ENCODE measurements around the gene FLYWCH2.
A peak's percentile ranks its signal among the peaks of the same experiment; 100 is the strongest.

FLYWCH2 gene

DNA sequence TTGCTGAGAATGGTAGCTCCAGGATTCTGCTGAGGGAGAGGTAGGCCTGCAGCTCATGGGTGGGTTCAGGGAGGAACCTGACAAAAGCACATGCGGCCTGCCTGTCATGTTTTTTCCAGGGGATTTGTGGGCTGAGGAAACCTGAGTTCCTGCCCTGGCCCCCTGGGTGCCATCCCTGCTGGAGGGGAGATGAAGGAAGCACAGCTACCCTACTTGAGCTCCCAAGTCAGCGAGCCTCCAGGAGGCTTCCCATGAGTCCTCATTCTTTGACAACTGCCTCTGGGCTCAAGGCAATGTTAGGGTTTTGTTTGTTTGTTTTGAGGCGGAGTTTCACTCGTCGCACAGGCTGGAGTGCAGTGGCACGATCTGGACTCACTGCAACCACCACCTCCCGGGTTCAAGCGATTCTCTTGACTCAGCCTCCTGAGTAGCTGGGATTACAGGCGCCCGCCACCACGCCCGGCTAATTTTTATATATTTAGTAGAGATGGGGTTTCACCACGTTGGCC is 16.6 kb downstream of the FLYWCH2 start:
- no peak overlapping the region for H3K4me3 ChIP-seq (ENCODE audit: low read depth, low read length)
- TF ChIP-seq, protein P1, sequence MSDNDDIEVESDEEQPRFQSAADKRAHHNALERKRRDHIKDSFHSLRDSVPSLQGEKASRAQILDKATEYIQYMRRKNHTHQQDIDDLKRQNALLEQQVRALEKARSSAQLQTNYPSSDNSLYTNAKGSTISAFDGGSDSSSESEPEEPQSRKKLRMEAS (IDR thresholded peaks at IDR 0.05; ENCODE audit: low read depth, low read length) = no peak
- TF ChIP-seq, protein P2, sequence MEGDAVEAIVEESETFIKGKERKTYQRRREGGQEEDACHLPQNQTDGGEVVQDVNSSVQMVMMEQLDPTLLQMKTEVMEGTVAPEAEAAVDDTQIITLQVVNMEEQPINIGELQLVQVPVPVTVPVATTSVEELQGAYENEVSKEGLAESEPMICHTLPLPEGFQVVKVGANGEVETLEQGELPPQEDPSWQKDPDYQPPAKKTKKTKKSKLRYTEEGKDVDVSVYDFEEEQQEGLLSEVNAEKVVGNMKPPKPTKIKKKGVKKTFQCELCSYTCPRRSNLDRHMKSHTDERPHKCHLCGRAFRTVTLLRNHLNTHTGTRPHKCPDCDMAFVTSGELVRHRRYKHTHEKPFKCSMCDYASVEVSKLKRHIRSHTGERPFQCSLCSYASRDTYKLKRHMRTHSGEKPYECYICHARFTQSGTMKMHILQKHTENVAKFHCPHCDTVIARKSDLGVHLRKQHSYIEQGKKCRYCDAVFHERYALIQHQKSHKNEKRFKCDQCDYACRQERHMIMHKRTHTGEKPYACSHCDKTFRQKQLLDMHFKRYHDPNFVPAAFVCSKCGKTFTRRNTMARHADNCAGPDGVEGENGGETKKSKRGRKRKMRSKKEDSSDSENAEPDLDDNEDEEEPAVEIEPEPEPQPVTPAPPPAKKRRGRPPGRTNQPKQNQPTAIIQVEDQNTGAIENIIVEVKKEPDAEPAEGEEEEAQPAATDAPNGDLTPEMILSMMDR (IDR thresholded peaks at IDR 0.05; ENCODE audit: low read depth, low read length) = no peak
- no peak for TF ChIP-seq POLR2A (IDR thresholded peaks at IDR 0.05; ENCODE audit: extremely low read depth, insufficient read length)
- TF ChIP-seq MYC (IDR thresholded peaks at IDR 0.05; ENCODE audit: low read depth, low read length) = no peak
- no peak for DNase-seq (ENCODE audit: low read depth)

DNA sequence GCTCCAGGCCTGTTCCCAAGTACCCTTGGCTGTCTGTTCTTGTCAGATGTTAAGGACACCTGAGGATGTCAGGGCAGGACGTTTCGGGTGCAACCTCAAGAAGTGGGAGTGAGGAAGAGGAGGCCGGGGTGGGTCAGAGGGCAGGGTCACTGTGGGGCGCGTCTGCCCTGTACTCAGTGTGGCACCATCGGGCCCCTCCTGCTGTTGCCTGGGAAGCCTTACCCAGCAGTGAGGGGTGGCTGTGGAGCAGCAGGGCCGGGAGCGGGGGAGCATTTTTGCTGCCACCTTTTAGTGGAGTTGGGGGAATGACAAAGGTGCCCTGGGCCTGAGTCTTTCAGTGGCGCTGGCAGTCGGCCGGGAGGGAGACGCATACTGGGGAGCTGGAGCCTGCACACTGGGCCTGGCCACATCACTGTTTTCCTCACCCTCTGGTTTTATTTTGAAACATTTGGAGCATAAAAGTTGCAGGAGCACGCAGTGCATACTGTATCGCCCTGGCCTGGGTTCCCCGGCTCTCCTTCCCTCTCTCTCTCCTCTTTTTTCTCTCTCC is 17.6 kb downstream of the FLYWCH2 start:
- no peak for DNase-seq (ENCODE audit: low read depth)
- TF ChIP-seq, protein P2 (IDR thresholded peaks at IDR 0.05; ENCODE audit: low read depth, low read length) = no peak
- TF ChIP-seq POLR2A (IDR thresholded peaks at IDR 0.05; ENCODE audit: extremely low read depth, insufficient read length) (no peak), MYC (IDR thresholded peaks at IDR 0.05; ENCODE audit: low read depth, low read length) (no peak)
- TF ChIP-seq, protein P1 (IDR thresholded peaks at IDR 0.05; ENCODE audit: low read depth, low read length) = no peak
- no peak overlapping the region for H3K4me3 ChIP-seq (ENCODE audit: low read depth, low read length)

DNA sequence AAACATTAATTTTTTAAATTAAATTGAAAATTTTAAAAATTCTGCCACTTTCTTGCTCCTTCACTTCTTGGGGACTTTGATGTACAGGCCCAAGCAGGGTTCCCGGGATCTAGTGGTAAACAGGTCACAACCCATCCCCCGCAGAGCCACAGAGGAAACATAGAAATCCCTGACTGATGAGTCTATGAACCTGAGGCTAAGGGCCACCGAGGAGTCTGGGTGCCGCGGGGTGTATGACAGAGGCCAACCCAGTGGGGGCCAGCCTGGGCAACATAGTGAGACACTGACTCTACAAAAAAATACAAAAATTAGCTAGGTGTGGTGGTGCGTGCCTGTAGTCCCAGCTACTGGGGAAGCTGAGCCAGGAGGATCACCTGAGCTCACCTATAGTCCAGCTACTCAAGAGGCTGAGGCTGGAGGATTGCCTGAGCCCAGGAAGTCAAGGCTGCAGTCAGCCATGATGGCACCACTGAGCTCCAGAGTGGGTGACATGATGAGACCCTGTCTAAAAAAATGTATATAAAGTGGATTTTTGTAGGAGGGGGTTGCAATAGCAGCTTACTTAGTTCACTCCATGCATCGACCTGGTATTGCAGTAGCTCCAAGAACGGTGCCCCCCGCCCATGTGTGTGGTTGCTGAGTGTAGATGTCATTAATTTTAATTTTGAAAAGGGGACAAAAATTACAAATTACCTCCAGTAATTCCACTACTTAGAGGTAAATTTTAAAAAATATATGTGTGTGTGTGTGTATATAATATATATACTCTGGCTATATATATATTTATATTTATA is 19.5 kb downstream of the FLYWCH2 start:
- no peak overlapping the region for H3K4me3 ChIP-seq (ENCODE audit: low read depth, low read length)
- no peak for DNase-seq (ENCODE audit: low read depth)
- TF ChIP-seq, protein P1 (IDR thresholded peaks at IDR 0.05; ENCODE audit: low read depth, low read length) = no peak
- TF ChIP-seq, protein P2 (IDR thresholded peaks at IDR 0.05; ENCODE audit: low read depth, low read length) = no peak
- TF ChIP-seq POLR2A (IDR thresholded peaks at IDR 0.05; ENCODE audit: extremely low read depth, insufficient read length) = no peak
- no peak for TF ChIP-seq MYC (IDR thresholded peaks at IDR 0.05; ENCODE audit: low read depth, low read length)

DNA sequence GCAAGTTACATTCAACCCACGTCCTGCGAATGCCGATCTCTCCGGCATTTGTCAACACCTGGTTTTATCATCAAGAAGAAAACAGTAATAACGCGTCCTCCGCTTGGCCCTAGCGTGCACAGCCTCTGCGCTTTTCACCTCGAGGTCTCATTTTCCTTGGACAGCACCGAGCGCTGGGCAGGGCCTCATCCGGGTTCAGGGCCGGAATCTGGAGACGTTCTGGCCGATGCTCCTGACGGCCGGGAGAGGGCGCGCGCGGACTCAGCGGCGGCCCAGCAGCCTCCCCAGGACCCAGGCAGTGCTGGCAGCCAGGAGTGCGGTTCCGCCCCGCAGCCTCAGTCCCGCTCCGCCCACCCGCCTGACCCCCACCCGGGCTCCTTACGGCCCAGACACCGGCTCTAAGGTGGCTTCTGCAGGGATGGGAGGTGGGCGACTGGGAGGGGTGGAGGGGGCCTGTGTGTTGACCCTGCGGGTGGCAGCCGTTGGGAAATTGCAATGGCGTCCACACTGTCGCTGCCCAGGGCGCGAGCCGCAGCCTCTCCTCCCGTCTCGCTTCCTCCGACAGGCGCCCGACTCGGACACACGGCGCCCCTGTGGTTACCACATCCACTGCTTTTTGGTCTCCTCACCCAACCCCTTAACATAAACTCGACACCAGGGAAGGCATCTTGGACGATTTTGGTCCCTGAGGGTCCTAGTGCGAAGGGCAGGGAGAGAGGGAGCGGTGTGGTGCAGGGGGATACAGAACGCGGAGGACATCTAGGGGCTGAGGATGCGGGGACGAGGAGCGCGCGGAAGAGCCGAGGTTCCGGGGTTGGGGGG is 21.3 kb downstream of the FLYWCH2 start:
- H3K4me3 ChIP-seq (ENCODE audit: low read depth, low read length) = peak overlapping the region; percentile 87
- DNase-seq (ENCODE audit: low read depth) = peak; percentile 90
- TF ChIP-seq, protein P2 (IDR thresholded peaks at IDR 0.05; ENCODE audit: low read depth, low read length) = peak; percentile 68
- TF ChIP-seq MYC (IDR thresholded peaks at IDR 0.05; ENCODE audit: low read depth, low read length) (no peak), POLR2A (IDR thresholded peaks at IDR 0.05; ENCODE audit: extremely low read depth, insufficient read length) (peak; percentile 53)
- TF ChIP-seq, protein P1 (IDR thresholded peaks at IDR 0.05; ENCODE audit: low read depth, low read length) = peak; percentile 11; the same call in 1 of the 2 replicates

DNA sequence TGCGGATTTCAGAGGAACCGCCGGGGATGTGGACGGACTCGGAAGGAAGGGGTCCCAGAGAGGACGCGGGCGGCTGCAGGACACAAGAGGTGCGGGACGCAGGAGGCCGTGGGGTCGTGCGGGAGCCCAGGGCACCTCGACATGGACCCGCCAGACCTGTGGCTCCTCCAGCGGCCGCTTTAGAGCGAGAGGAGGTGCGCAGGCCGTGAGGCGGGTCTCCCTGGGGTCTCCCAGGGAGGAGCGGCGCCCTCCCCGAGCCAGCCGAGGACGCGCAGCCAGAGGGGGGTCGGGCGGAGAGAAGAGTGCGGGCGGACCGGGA is 21.9 kb downstream of the FLYWCH2 start:
- DNase-seq (ENCODE audit: low read depth) = no peak
- TF ChIP-seq MYC (IDR thresholded peaks at IDR 0.05; ENCODE audit: low read depth, low read length) = no peak
- TF ChIP-seq, protein P2 (IDR thresholded peaks at IDR 0.05; ENCODE audit: low read depth, low read length) = no peak
- TF ChIP-seq, protein P1 (IDR thresholded peaks at IDR 0.05; ENCODE audit: low read depth, low read length) = no peak
- TF ChIP-seq POLR2A (IDR thresholded peaks at IDR 0.05; ENCODE audit: extremely low read depth, insufficient read length) = no peak
- H3K4me3 ChIP-seq (ENCODE audit: low read depth, low read length) = peak overlapping the region; percentile 87

All from NB4 (cell line).